ENCODE data around the gene OTUB1. TPM values are rescaled to one million over a fixed set of nuclear protein-coding genes. Genes with fewer than 3 reads are reported as not detected.

Gene OTUB1
- polyA plus RNA-seq, 1 donor = 79.5 TPM

DNA sequence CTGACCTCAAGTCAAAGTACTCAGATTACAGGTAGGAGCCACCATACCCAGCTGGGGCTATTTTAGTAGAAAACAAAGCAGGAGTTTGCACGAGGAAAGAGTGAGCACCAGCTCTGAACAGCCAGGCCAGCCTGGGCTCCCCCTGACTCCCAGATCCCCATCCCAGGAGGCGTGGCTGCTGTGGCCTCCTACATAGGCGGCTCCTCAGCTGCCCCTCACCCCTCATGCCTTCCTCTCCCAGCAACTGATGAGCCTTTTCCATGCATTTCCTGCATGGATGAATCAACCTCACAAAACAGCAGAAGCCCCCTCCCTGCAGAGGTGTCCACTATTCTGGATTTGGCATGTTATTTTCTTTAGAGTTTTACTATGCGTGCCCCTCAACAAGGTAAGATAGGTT, 39.0 kb downstream of the OTUB1 start:
- DNase-seq = no peak
- no peaks in the 10 kb centered on the region for H3K36me3 ChIP-seq (ENCODE audit: control insufficient read depth, insufficient read depth, low read length)
- peaks cover 3% of the 10 kb centered on the region for H3K4me1 ChIP-seq (ENCODE audit: control insufficient read depth, insufficient read depth, low read length)
- peaks cover 7% of the 10 kb centered on the region for H3K27me3 ChIP-seq (ENCODE audit: control insufficient read depth, insufficient read depth, low read length)
- WGBS (ENCODE audit: insufficient coverage, low lambda C conversion rate) = no CpG with 5 or more reads among the region's 4 CpGs
- no peak overlapping the region for H3K4me3 ChIP-seq (ENCODE audit: low read length)
- no peak overlapping the region for H3K27ac ChIP-seq (ENCODE audit: low read length)
- peaks cover 3% of the 10 kb centered on the region for H3K9me3 ChIP-seq (ENCODE audit: control insufficient read depth, low read depth, low read length)

DNA sequence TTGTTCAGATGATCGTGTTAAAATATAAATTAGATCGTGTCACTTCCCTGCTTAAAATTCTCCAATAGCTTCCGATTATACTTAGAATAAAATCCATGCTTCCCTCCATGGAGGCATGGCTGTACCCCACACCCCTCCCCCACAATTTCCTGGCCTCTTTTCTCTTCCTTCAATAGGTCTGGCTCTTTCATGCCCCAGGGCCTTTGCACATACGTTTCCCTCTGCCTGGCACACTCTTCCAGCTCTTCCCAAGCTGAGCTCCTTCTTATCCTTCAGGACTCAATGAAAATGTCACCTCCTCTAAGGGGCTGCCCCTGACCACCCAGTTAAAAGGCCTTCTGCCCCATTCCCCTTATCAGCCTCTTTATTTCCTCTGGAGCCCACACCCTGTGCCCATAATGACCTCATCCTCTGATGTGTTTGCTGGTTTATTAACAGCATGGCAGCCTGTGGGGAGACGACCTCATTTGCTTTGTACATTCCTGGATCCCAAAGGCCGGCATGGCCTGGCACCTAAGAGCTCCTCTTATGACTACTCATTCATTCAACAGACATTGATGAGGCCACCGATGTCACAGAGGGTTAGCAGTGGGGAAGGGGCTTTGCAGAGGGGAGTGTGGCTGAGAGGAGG, 40.5 kb downstream of the OTUB1 start:
- no peak for DNase-seq
- peaks cover 7% of the 10 kb centered on the region for H3K27me3 ChIP-seq (ENCODE audit: control insufficient read depth, insufficient read depth, low read length)
- no peak overlapping the region for H3K4me3 ChIP-seq (ENCODE audit: low read length)
- H3K36me3 ChIP-seq (ENCODE audit: control insufficient read depth, insufficient read depth, low read length) = no peaks in the 10 kb centered on the region
- H3K9me3 ChIP-seq (ENCODE audit: control insufficient read depth, low read depth, low read length) = peaks cover 3% of the 10 kb centered on the region
- no peaks in the 10 kb centered on the region for H3K4me1 ChIP-seq (ENCODE audit: control insufficient read depth, insufficient read depth, low read length)
- H3K27ac ChIP-seq (ENCODE audit: low read length) = no peak overlapping the region
- no CpG with 5 or more reads among the region's 7 CpGs for WGBS (ENCODE audit: insufficient coverage, low lambda C conversion rate)

DNA sequence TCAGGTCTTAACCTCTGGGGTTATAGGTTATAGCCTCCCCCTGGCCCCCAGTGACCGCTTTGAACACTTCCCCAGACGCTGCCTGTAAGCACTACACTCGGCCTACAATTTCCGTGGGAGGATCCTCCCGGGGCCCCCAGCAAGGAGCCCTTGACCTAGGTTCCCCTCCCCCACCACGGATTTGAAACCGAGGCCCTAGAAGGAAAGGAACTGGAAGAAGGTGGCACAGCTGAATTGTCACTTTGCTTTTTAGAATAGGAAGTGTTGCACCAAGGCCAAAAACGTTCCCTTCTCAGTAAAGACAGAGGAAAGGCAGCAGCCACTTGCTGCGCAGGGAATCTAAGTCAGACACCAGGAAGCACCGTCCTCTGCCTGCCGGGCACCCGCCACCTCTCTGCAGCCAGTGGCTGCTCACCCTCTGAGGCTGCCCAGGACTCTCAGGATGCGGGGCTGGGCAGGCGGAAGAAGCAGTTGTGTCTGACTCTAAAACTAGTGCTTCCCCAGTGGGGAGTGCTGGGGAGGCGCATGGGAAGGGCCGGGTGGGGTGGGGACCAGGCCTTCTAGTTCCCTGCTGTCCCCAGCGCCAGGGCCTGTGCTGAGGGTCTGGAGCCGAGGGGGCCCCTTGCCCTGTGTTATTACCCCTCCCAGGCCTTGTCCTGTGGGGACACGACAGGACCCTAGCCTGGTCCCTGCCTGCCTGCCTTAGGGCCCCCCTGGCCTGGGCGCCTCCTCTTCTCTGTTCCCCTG, 41.6 kb downstream of the OTUB1 start:
- Histone ChIP-seq H3K27me3 (ENCODE audit: control insufficient read depth, insufficient read depth, low read length) (peaks cover 9% of the 10 kb centered on the region), H3K4me1 (ENCODE audit: control insufficient read depth, insufficient read depth, low read length) (no peaks in the 10 kb centered on the region), H3K9me3 (ENCODE audit: control insufficient read depth, low read depth, low read length) (peaks cover 3% of the 10 kb centered on the region), H3K27ac (ENCODE audit: low read length) (no peak overlapping the region), H3K36me3 (ENCODE audit: control insufficient read depth, insufficient read depth, low read length) (no peaks in the 10 kb centered on the region), H3K4me3 (ENCODE audit: low read length) (no peak overlapping the region)
- DNase-seq = no peak
- no CpG with 5 or more reads among the region's 20 CpGs for WGBS (ENCODE audit: insufficient coverage, low lambda C conversion rate)

DNA sequence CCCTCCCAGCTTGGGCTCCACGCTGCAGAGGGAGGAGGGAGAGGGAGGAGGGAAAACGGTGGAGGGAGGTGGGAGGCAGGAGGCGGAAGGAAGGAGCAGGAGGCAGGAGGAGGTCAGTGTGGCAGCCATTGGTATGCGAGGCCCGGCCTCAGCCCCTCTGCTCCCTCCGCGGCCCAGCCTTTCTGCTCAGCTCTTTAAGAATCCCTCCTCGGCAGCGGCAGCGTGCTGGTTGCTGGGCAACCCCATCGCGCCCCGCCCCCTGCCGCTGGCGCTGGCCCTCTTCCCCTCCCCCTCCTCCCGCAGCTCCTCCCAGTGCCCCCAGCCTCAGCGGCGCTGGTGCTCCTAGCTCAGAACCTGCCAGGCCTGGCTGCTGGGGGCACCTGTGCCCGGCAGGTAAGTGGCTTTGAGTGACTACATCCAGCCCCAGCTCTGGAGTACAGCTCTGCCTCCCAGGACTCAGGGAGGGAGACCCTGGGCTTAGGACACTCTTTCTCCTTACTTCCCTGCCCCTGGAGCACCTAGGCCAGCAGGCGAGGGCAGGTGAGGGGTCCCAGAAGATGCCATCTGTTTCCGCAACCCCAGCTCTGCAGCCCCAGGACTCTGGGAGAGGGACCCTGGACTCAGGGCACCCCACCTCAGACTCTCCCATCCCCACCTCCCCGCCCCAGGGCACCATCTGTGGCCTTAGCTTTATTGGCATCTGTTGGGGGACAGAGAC, 42.3 kb downstream of the OTUB1 start:
- Histone ChIP-seq H3K36me3 (ENCODE audit: control insufficient read depth, insufficient read depth, low read length) (no peaks in the 10 kb centered on the region), H3K4me3 (ENCODE audit: low read length) (no peak overlapping the region), H3K27me3 (ENCODE audit: control insufficient read depth, insufficient read depth, low read length) (peaks cover 9% of the 10 kb centered on the region), H3K4me1 (ENCODE audit: control insufficient read depth, insufficient read depth, low read length) (no peaks in the 10 kb centered on the region), H3K9me3 (ENCODE audit: control insufficient read depth, low read depth, low read length) (peaks cover 3% of the 10 kb centered on the region), H3K27ac (ENCODE audit: low read length) (no peak overlapping the region)
- DNase-seq = no peak
- no CpG with 5 or more reads among the region's 22 CpGs for WGBS (ENCODE audit: insufficient coverage, low lambda C conversion rate)

DNA sequence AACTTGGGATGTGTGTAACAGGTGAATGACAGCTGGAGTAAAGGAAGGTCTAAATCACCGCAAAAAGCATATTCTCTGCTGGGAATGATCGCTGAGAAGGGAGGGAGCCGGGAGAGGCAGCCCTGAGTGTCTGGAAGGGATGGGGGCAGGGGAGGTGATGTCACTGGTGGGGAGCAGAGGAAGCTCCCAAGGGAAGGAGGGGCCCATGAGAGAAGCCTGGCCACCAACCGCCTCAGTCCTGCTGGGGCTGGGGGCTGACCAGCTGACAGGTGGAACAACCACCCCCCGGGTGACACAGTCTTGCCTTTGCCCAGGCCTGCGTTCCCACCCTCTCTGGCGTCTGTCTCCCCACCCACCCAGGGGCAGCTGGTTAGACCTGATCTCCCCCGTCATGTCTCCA, 43.5 kb downstream of the OTUB1 start:
- H3K4me1 ChIP-seq (ENCODE audit: control insufficient read depth, insufficient read depth, low read length) = no peaks in the 10 kb centered on the region
- no peaks in the 10 kb centered on the region for H3K36me3 ChIP-seq (ENCODE audit: control insufficient read depth, insufficient read depth, low read length)
- H3K9me3 ChIP-seq (ENCODE audit: control insufficient read depth, low read depth, low read length) = peaks cover 3% of the 10 kb centered on the region
- peaks cover 21% of the 10 kb centered on the region for H3K27me3 ChIP-seq (ENCODE audit: control insufficient read depth, insufficient read depth, low read length)
- no peak overlapping the region for H3K4me3 ChIP-seq (ENCODE audit: low read length)
- DNase-seq = no peak
- no CpG with 5 or more reads among the region's 8 CpGs for WGBS (ENCODE audit: insufficient coverage, low lambda C conversion rate)
- H3K27ac ChIP-seq (ENCODE audit: low read length) = no peak overlapping the region

DNA sequence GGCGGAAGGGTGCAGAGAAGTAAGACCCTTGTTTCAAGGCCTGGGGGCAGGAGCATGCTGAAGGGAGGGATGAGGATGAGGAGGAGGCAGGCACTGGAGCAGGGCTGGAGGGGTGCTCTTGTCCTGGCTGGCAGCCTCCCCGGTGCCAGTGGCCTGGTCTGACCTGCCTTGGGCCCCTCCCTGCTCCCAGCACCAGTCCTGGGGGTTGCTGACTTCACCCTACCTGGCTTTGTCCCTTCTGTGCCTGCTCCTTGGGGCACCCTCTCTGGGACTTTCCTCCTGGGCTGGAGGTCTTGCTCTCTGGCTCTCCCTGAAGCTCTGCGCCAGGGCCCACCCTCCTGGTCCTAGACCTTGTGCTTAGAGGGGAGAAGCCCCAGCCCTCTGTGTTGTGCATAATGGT, 44.8 kb downstream of the OTUB1 start:
- DNase-seq = no peak
- Histone ChIP-seq H3K4me1 (ENCODE audit: control insufficient read depth, insufficient read depth, low read length) (no peaks in the 10 kb centered on the region), H3K27me3 (ENCODE audit: control insufficient read depth, insufficient read depth, low read length) (peaks cover 28% of the 10 kb centered on the region), H3K9me3 (ENCODE audit: control insufficient read depth, low read depth, low read length) (peaks cover 3% of the 10 kb centered on the region), H3K4me3 (ENCODE audit: low read length) (no peak overlapping the region), H3K27ac (ENCODE audit: low read length) (no peak overlapping the region), H3K36me3 (ENCODE audit: control insufficient read depth, insufficient read depth, low read length) (no peaks in the 10 kb centered on the region)
- WGBS (ENCODE audit: insufficient coverage, low lambda C conversion rate) = no CpG with 5 or more reads among the region's 3 CpGs

DNA sequence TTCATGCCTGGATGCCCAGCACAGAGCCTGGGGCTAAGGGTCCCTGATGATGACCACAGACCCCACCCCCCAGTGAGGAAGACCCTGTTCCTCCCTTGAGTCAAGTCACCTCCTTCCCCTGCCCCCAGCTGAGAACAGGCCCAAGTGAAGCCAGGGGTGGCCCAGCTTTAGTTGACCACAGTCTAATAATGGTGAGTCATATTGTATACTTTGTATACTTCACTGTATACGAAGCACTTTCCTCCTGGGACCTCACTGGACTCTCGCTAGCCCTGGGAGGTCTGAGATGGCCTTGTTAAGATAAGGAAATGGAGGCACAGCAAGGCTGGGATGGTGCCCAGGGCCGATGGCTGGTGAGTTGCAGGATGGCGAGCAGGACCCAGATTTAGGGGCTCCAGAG, 45.8 kb downstream of the OTUB1 start:
- Histone ChIP-seq H3K27ac (ENCODE audit: low read length) (no peak overlapping the region), H3K4me1 (ENCODE audit: control insufficient read depth, insufficient read depth, low read length) (no peaks in the 10 kb centered on the region), H3K9me3 (ENCODE audit: control insufficient read depth, low read depth, low read length) (peaks cover 4% of the 10 kb centered on the region), H3K27me3 (ENCODE audit: control insufficient read depth, insufficient read depth, low read length) (peaks cover 38% of the 10 kb centered on the region), H3K36me3 (ENCODE audit: control insufficient read depth, insufficient read depth, low read length) (no peaks in the 10 kb centered on the region), H3K4me3 (ENCODE audit: low read length) (no peak overlapping the region)
- no peak for DNase-seq
- no CpG with 5 or more reads among the region's 4 CpGs for WGBS (ENCODE audit: insufficient coverage, low lambda C conversion rate)

DNA sequence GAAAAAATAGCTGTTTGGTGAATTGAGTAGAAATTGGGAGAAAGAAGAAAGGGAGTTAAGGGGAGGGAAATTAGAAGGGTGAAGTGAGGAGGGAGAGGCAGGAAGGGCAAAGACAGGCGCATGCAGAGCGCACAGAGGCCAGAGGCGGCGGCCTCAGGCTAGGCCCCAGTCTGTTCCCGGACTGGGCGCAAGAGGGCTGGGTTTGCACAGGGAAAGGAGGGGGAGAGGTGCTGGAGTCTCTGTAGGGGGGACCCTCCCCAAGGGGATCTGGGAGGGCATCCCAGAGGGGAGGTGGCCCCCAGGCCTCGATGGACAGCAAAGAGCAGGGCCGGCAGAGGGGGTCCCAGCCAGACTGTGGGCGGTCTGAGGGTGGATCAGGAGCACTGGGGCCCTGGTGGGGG, 48.2 kb downstream of the OTUB1 start:
- peaks cover 41% of the 10 kb centered on the region for H3K27me3 ChIP-seq (ENCODE audit: control insufficient read depth, insufficient read depth, low read length)
- H3K9me3 ChIP-seq (ENCODE audit: control insufficient read depth, low read depth, low read length) = peaks cover 3% of the 10 kb centered on the region
- no peaks in the 10 kb centered on the region for H3K36me3 ChIP-seq (ENCODE audit: control insufficient read depth, insufficient read depth, low read length)
- no peak overlapping the region for H3K27ac ChIP-seq (ENCODE audit: low read length)
- H3K4me3 ChIP-seq (ENCODE audit: low read length) = no peak overlapping the region
- WGBS (ENCODE audit: insufficient coverage, low lambda C conversion rate) = 80% methylated on average over 1 of the region's 9 CpGs
- DNase-seq = no peak
- H3K4me1 ChIP-seq (ENCODE audit: control insufficient read depth, insufficient read depth, low read length) = no peaks in the 10 kb centered on the region

DNA sequence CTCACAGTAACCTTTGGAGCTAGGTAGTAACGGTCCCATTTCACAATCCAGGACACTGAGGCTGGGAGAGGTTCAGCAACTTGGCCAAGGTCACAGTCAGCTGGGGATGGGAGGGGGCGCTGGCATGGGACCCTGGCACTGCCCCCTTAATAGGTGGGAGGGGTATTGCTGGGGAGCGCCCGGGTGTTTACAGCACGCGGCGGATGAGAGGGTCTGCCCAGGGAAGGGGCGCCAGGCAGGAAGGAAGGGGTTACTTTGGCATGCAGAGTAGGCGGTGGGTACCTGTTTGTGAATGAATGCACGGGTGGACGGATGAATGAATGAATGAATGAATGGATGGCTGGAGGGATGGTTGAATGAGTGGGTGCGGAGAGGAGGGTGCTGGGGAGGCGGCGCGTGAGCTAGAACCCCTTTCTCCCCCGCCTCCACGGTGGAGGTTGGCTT, 48.9 kb downstream of the OTUB1 start:
- no peak overlapping the region for H3K27ac ChIP-seq (ENCODE audit: low read length)
- WGBS (ENCODE audit: insufficient coverage, low lambda C conversion rate) = no CpG with 5 or more reads among the region's 17 CpGs
- no peaks in the 10 kb centered on the region for H3K36me3 ChIP-seq (ENCODE audit: control insufficient read depth, insufficient read depth, low read length)
- H3K4me3 ChIP-seq (ENCODE audit: low read length) = no peak overlapping the region
- peaks cover 3% of the 10 kb centered on the region for H3K9me3 ChIP-seq (ENCODE audit: control insufficient read depth, low read depth, low read length)
- H3K27me3 ChIP-seq (ENCODE audit: control insufficient read depth, insufficient read depth, low read length) = peaks cover 41% of the 10 kb centered on the region
- DNase-seq = no peak
- no peaks in the 10 kb centered on the region for H3K4me1 ChIP-seq (ENCODE audit: control insufficient read depth, insufficient read depth, low read length)

DNA sequence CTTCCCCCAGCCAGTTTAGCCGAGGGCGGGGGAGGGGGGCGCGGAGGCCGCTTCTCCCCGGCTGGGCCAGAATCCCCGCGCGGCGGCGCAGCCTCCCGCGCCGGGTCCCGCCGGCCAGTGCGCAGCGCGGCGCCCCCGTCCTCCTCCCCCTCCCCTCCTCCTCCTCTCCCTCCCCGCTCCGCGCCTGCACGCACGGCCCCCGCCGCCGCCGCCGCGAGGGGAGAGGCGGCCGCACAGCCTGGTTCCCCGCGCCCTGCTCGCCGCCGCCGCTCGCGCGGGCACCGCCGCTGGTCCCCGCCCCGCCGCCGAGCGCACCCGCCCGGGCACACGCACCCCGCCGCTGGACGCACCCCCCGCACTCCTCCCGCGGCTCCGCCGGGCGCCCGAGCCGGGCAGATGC, 49.3 kb downstream of the OTUB1 start, which contains the start of gene FLRT1:
Gene FLRT1 (plus strand): TSS at position 356 of the 400 bp plus-strand sequence. CDS start 80,337 bp downstream, outside the sequence.
- Histone ChIP-seq H3K36me3 (ENCODE audit: control insufficient read depth, insufficient read depth, low read length) (no peaks in the 10 kb centered on the region), H3K27ac (ENCODE audit: low read length) (no peak within 1 kb of the TSS), H3K4me3 (ENCODE audit: low read length) (peak within 1 kb of the TSS; percentile 16), H3K27me3 (ENCODE audit: control insufficient read depth, insufficient read depth, low read length) (peaks cover 41% of the 10 kb centered on the region), H3K9me3 (ENCODE audit: control insufficient read depth, low read depth, low read length) (peaks cover 3% of the 10 kb centered on the region), H3K4me1 (ENCODE audit: control insufficient read depth, insufficient read depth, low read length) (no peaks in the 10 kb centered on the region)
- no CpG with 5 or more reads among the region's 64 CpGs for WGBS (ENCODE audit: insufficient coverage, low lambda C conversion rate)
- no peak for DNase-seq

All from large intestine (tissue), 3 donors.